Right ventricle myocardium inferior (tissue), 1 donor: ENCODE results near the gene UMOD. TPM values are rescaled to one million over a fixed set of nuclear protein-coding genes. Genes with fewer than 3 reads are reported as not detected.
"Not testable (repeated sequence)": the region's sequence is repeated elsewhere in the genome, so short reads cannot be mapped to it uniquely, and the experiment has no call there.

ENCODE experiments used
- ATAC-seq: fragments of 200-7000 bp; cut with Tn5 transposase; one replicate; pipeline ENCODE4 v1.9.1; 2020; ENCODE audit warnings: mild to moderate bottlenecking, moderate library complexity
- DNase-seq: peaks from one replicate; pipeline ENCODE4 v3.0.0; 2021; ENCODE audit errors: missing footprints
- intact Hi-C: fragments of 100-400 bp; cut with DNase I; formaldehyde crosslinking; loops from one replicate; pipeline ENCODE4 v1.11.0; 2022
- total RNA-seq: library from RNA; stranded (reverse); fragmentation: NEBNext Ultra II Directional; extraction: Animal tissue kit (Norgen Biotek cat#: 25700); gene quantifications from one replicate; pipeline ENCODE4 v1.2.1, GENCODE V29; 2021
- donor health status: DM: no; HTN: yes; CAD: no; lungs with severe emphysema.

Gene UMOD
- total RNA-seq, 1 donor from 2014 or later, result not detected

DNA sequence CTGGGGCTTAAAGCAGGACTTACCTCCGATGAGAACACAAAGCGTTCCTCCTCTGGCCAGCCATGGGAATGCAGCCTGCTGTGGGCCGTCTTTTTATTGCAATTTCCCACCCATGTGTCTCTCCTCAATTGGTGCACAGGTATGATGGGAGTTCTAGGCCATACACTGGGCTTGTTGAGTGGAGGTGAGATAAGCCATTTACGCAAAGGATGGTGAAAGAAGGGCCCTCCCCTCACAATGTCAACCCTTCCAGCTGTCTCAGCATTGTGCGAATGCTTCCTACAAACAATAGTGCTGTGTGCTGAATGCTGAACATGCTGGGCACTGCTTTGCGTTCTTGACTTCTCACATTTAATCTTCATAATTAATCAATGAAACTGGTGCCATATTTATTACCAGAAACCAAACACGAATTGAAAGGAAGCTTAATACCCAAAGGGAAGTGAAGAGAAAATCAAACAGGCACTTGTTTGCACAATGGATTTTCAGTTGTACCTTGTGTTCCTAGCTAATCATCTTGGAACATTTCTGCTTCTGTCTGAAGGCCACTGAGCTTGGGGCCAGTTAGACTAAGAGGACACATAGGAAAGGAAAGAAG is 25.0 kb downstream of the UMOD start, which contains the start of gene GP2:
TSS of gene GP2 (minus strand) at position 70 of the 598 bp plus-strand sequence. CDS start 1,082 bp downstream, outside the sequence.
- intact Hi-C loops, result no loop called here
- DNase-seq, result no peak
- ATAC-seq, result no peak

GRCh38 chr16:20326321-20326720 is 26.2 kb downstream of the UMOD start:
- intact Hi-C loops, result no loop called here
- ATAC-seq, result no peak
- DNase-seq, result no peak

- ATAC-seq (no peak), DNase-seq (no peak)
- intact Hi-C loops, result no loop called here
Observed at GRCh38 chr16:20325005-20325404, 27.5 kb downstream of the UMOD start.

DNA sequence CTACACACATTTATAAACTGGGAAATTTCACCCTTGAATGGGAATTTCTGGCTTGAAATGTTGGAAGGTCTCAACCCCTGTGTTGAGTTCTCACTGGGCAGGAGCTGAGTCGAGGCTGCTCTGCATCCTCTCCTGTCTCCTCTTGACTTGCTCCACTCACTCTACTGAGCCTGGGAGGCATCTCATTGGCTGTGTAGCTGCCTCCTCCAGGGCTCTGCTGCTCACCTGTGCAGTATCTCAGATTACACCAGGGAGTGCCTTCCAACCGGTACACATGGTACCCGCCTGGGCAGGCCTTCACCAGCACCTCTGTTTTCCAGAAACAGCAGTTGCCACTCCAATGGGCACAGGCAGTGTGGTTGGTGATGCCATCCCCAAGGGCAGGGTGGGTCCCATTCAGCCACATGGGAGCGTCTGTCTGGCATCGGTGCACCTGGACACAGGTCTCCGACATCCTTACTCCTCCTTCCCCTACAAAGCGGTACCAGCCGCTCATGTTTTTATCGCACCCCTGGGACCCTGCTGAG is 28.9 kb downstream of the UMOD start:
- ATAC-seq, result no peak
- intact Hi-C loops, result no loop called here
- DNase-seq, result no peak

- ATAC-seq, result no peak
- intact Hi-C loops, result no loop called here
- no peak for DNase-seq
Observed at GRCh38 chr16:20322696-20323095, 29.8 kb downstream of the UMOD start.

DNA sequence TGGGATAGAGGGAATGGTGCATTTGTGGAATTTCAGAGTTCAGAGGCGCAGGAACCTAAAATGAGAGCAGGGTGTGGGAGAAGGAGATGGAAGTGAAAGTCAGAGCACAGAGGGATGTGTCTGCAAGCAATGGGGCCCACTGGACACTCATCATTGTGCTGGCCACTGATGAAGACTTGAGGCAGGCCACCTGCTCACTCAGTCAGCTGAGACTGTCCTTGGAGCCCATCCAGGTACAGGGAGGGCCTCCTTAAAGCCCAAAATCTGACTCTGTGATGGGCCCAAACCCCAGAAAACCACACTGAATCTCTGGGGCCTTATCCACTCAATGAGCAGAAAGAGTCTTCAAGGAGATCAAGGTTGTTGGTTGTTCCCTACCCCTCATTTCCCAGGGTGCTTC is 30.8 kb downstream of the UMOD start:
- DNase-seq (no peak), ATAC-seq (no peak)
- intact Hi-C loops, result no loop called here

DNA sequence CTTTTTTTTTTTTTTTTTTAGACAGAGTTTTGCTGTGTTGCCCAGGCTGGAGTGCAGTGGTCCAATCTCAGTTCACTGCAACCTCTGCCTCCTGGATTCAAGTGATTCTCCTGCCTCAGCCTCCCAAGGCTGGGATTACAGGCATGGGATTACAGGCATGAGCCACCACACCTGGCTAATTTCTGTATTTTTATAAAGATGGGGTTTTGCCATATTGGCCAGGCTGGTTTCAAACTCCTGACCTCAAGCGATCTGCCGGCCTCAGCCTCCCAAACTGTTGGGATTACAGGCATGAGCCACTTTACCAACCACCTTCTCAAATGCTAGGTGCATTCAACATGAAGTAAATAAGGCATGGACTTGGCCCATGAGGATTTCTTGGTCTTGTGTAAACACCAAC is 31.5 kb downstream of the UMOD start:
- intact Hi-C loops, DNase-seq, ATAC-seq: not testable (repeated sequence)

- no peak for DNase-seq
- intact Hi-C loops, result no loop called here
Observed at GRCh38 chr16:20320592-20320991, 31.9 kb downstream of the UMOD start.

DNA sequence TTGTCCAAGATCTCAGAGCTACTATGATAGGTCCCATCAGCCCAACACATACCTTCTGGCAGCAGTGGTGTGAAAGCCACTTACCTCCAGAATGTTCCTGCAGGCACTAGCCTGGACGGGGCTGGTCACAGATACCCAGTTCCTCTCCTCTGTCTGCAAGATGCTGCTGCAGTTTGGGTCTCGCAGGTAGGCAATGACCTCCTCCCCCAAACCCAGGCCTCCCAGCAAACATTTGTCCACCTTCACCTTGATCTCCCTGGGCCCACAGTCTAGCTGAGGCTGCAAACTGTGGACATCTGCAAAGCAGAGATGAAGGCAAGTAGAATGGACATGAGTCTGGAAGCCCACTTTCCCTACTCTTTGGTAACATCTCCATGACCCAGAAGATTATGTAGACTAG is 32.3 kb downstream of the UMOD start:
- DNase-seq, result no peak
- intact Hi-C loops, result no loop called here
- ATAC-seq, result no peak

More at GRCh38 chr16:20320592-20320991, 31.9 kb downstream of the UMOD start:
- ATAC-seq, result no peak

- DNase-seq (no peak), ATAC-seq (no peak)
- intact Hi-C loops, result no loop called here
Observed at GRCh38 chr16:20319406-20319805, 33.1 kb downstream of the UMOD start.

- ATAC-seq, result no peak
- DNase-seq, result no peak
- intact Hi-C loops, result no loop called here
Observed at GRCh38 chr16:20318437-20318836, 34.1 kb downstream of the UMOD start.

DNA sequence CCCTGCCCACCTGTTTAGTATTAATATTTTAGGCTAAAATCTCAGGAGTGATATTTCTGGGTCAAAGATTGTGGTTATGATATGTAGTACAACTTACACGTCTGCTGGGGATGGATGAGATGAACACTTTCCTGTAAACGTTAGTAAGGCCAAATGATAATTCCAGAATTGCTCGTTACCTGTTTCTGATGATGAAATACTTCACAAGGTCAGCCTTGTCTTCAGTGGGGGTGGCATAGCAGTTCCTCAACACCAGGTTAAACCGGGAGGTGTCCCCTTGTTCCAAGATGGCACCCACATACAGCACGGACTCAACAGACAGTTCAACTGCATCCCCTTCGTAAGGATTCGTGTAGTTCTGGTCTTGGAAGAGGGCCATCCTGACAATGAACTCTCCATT is 34.5 kb downstream of the UMOD start:
- DNase-seq, result no peak
- intact Hi-C loops, result no loop called here
- no peak for ATAC-seq

- DNase-seq (no peak), ATAC-seq (no peak)
- intact Hi-C loops, result no loop called here
Observed at GRCh38 chr16:20317117-20317516, 35.4 kb downstream of the UMOD start.

- no peak for ATAC-seq
- DNase-seq, result no peak
- intact Hi-C loops, result no loop called here
Observed at GRCh38 chr16:20316715-20317114, 35.8 kb downstream of the UMOD start.

- DNase-seq, result no peak
- ATAC-seq, result no peak
- intact Hi-C loops, result no loop called here
Observed at GRCh38 chr16:20315764-20316163, 36.8 kb downstream of the UMOD start.

DNA sequence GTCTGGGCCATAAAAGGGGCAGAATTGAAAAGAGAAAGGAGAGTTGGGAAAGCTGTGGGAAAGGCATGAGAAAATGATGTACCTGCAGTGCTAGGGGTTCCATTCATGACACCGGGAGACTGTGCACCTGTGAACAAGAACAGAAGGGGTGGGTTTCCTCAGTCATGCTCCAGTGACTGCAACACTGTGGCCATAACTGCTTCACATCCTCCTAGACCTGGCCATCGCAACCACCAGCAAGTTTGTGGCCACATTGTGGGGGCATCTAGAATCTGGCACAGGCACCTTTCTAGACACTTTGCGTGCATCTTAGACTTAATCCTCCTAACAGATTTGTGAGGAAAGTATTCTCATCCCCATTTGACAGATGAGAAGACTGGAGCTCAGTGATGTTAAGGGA is 37.9 kb downstream of the UMOD start:
- ATAC-seq (no peak), DNase-seq (no peak)
- intact Hi-C loops, result no loop called here

DNA sequence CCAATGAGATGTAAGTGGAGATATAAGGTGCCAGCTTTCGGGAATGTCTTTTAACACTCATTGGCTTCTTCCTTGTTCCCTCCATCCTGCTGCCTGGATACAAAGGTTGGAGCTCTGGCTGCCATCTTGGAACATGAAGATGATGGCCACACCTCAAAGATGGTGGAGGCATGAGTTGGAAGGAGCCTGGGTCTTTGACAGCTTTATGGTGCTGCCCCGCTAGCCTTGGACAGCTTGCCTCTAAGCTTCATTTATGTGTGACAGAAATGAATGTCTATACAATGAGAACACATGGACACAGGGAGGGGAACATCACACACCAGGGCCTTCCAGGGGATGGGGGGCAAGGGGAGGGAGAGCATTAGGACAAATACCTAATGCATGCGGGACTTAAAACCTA is 38.8 kb downstream of the UMOD start:
- no peak for ATAC-seq

DNA sequence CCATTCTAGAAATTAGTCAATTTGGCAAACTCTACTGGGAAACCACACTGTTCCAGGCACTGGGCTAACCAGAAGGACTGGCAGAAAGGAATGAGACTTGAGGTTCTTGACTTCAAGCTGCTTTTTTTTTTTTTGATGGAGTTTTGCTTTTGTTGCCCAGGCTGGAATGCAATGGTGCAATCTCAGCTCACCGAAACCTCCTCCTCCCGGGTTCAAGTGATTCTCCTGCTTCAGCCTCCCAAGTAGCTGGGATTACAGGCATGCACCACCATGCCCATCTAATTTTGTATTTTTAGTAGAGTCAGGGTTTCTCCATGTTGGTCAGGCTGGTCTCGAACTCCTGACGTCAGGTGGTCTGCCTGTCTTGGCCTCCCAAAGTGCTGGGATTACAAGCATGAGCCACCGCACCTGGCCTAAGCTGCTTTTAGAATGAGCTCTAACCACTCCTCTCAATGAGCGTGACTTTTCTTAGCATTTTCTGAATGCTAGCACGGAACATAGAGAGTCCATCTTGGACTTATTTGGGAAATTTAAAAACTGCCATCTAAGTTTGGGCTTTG is 39.9 kb downstream of the UMOD start:
- intact Hi-C loops, DNase-seq, ATAC-seq: not testable (repeated sequence)

More for the DNA sequence above, 38.8 kb downstream of the UMOD start:
- intact Hi-C loops, result no loop called here
- DNase-seq, result no peak

- ATAC-seq, result no peak
- intact Hi-C loops, result no loop called here
- DNase-seq, result no peak
Observed at GRCh38 chr16:20311548-20311947, 41.0 kb downstream of the UMOD start.
